GM12878 (cell line): ENCODE measurements around the gene TMEM178A. TPM values are rescaled to one million over a fixed set of nuclear protein-coding genes. Genes with fewer than 3 reads are reported as not detected.

Experiments
- ATAC-seq: fragments of 200-7000 bp; cut with Tn5 transposase; 3 replicates; pipeline ENCODE4 v1.9.1; 2020; ENCODE audit warnings: mild to moderate bottlenecking, moderate library complexity
- BruUV-seq: library from RNA; stranded (reverse); fragments of 400-500 nt; replicated peaks from 2 replicates; lab custom pipeline; 2021; lab: Mats Ljungman, UMichigan
- CTCF ChIA-PET: fragments of 300-600 bp; sonication (Branson Sonifier 250); formaldehyde crosslinking; extraction: SDS; loops from one replicate; lab custom pipeline; 2021; ENCODE audit warnings: inconsistent platforms; lab: Yijun Ruan, JAX
- POLR2A ChIA-PET: fragments of 350-600 bp; formaldehyde crosslinking; extraction: SDS; loops from one replicate; lab custom pipeline; 2021; ENCODE audit warnings: inconsistent platforms; lab: Charles Lee
- RAD21 ChIA-PET: fragments of 300-600 bp; sonication (Branson Sonifier 250); formaldehyde crosslinking; loops from one replicate; lab custom pipeline; 2023; ENCODE audit warnings: antibody characterized with exemption; ENCODE audit not compliant: unreplicated experiment; lab: Charles Lee
- SMC1A ChIA-PET: fragments of 300-600 bp; sonication (Branson Sonifier 250); formaldehyde crosslinking; loops from one replicate; lab custom pipeline; 2023; ENCODE audit not compliant: unreplicated experiment, uncharacterized antibody; lab: Charles Lee
- DNase-seq: peaks from one replicate; pipeline ENCODE4 v3.0.0-alpha.2; 2011; ENCODE audit warnings: low read depth, low spot score
- FAIRE-seq: peaks from 3 replicates; lab custom pipeline; 2011; peaks lifted over from hg19 to GRCh38; lab: Jason Lieb, UNC
- H2AFZ ChIP-seq: 2 replicates; pipeline ENCODE4 v1.6.0; 2011; ENCODE audit warnings: low read depth, low read length, control low read depth; ENCODE audit not compliant: control insufficient read depth
- H3K27ac ChIP-seq: 2 replicates; pipeline ENCODE4 v1.5.1; 2011; ENCODE audit warnings: control low read depth; ENCODE audit not compliant: control insufficient read depth, insufficient read depth
- H3K27me3 ChIP-seq, 2 experiments: replicated peaks in 1 of 2; 2 replicates each; pipeline versions ENCODE4 v1.6.0 to v1.6.1; 2011; ENCODE audit warnings: low read length in 1 of 2; ENCODE audit not compliant: control insufficient read depth in 2 of 2, insufficient read depth in 2 of 2
- H3K36me3 ChIP-seq, 2 experiments: 2 replicates each; pipeline ENCODE4 v1.5.1; 2011; ENCODE audit warnings: low read length in 1 of 2; ENCODE audit not compliant: control insufficient read depth in 2 of 2, insufficient read depth in 2 of 2
- H3K4me1 ChIP-seq: 2 replicates; pipeline ENCODE4 v1.6.1; 2011; ENCODE audit warnings: mild to moderate bottlenecking, low read length, moderate library complexity, mixed read lengths; ENCODE audit not compliant: control insufficient read depth, insufficient read depth
- H3K4me2 ChIP-seq: 2 replicates; pipeline ENCODE4 v1.6.0; 2011; ENCODE audit warnings: control low read depth; ENCODE audit not compliant: control insufficient read depth, insufficient read depth
- H3K4me3 ChIP-seq: fragments of 200-600 bp; sonication (generic); 2 replicates; pipeline ENCODE4 v1.5.1; 2016
- H3K79me2 ChIP-seq: 2 replicates; pipeline ENCODE4 v1.6.0; 2011; ENCODE audit warnings: low read length; ENCODE audit not compliant: control insufficient read depth, insufficient read depth
- H3K9ac ChIP-seq: 2 replicates; pipeline ENCODE4 v1.8.0; 2011; ENCODE audit warnings: low read length, control low read depth, mixed read lengths; ENCODE audit not compliant: control insufficient read depth, insufficient read depth
- H3K9me3 ChIP-seq: replicated peaks from 3 replicates; pipeline ENCODE4 v1.5.1; 2011; ENCODE audit warnings: mild to moderate bottlenecking, low read length; ENCODE audit not compliant: control insufficient read depth, insufficient read depth
- H4K20me1 ChIP-seq: 2 replicates; pipeline ENCODE4 v1.6.0; 2011; ENCODE audit not compliant: control insufficient read depth, insufficient read depth
- CHD1 ChIP-seq: IDR thresholded peaks from 2 replicates; pipeline ENCODE4 v1.6.1; 2012; ENCODE audit warnings: low read depth, low read length, improper control_type of control experiment
- ESRRA ChIP-seq: IDR thresholded peaks from 2 replicates; pipeline ENCODE4 v1.6.1; 2012; ENCODE audit warnings: mild to moderate bottlenecking, low read length, improper control_type of control experiment
- HCFC1 ChIP-seq: fragments of 150-350 bp; IDR thresholded peaks from 2 replicates; pipeline ENCODE4 v1.6.1; 2014; ENCODE audit warnings: low read length
- MEF2B ChIP-seq: fragments of 450-650 bp; IDR thresholded peaks from 2 replicates; pipeline ENCODE4 v1.6.1; 2018; ENCODE audit warnings: mild to moderate bottlenecking, moderate library complexity; ENCODE audit not compliant: partially characterized antibody, poor library complexity, severe bottlenecking
- MYB ChIP-seq: fragments of 150-350 bp; IDR thresholded peaks from 2 replicates; pipeline ENCODE4 v1.6.1; 2014; ENCODE audit warnings: mild to moderate bottlenecking, low read depth, low read length, borderline replicate concordance
- RUNX3 ChIP-seq: IDR thresholded peaks from 2 replicates; pipeline ENCODE4 v1.6.1; 2012; ENCODE audit warnings: low read length, inconsistent platforms
- SMAD5 ChIP-seq: IDR thresholded peaks from 2 replicates; pipeline ENCODE4 v1.6.1; 2016; ENCODE audit warnings: antibody characterized with exemption, low read depth
- TAF1 ChIP-seq: IDR thresholded peaks from 2 replicates; pipeline ENCODE4 v1.6.1; 2011; ENCODE audit warnings: mild to moderate bottlenecking, low read depth, low read length, borderline replicate concordance
- ZNF217 ChIP-seq: fragments of 450-650 bp; IDR thresholded peaks from 2 replicates; pipeline ENCODE4 v1.6.1; 2017; ENCODE audit warnings: antibody characterized with exemption, mild to moderate bottlenecking
- WGBS: methylation state at CpG from one replicate; pipeline ENCODE4 v1.1.6; 2016; ENCODE audit warnings: low lambda C conversion rate; ENCODE audit not compliant: insufficient replicate concordance, insufficient coverage; ENCODE audit errors: missing lambda C conversion rate; 5-methylcytosine and 5-hydroxymethylcytosine counted together
- in situ Hi-C: fragments of 300-500 bp; cut with MboI; formaldehyde crosslinking; loops from 9 replicates; pipeline ENCODE4 v1.14.3; 2018; ENCODE audit warnings: mixed read lengths
- intact Hi-C: fragments of 100-400 bp; cut with micrococcal nuclease; formaldehyde crosslinking; loops from one replicate; pipeline ENCODE4 v1.14.2; 2022; ENCODE audit not compliant: unreplicated experiment
- polyA plus RNA-seq, 11 experiments: library from polyadenylated mRNA; depleted of rRNA in 4 of 11; unstranded in 6 of 11; stranded (reverse) in 5 of 11; fragments of >200 nt; fragmentation: Nextera tagmentation in 4 of 11; fragmentation: Illumina TruSeq in 1 of 11; extraction: Ambion mirVana in 4 of 11; extraction: Trizol in 1 of 11; gene quantifications; 1 replicate in 1 of 11; 2 replicates in 10 of 11; pipeline versions ENCODE4 v1.2.1 to v1.2.3, GENCODE V29; 2011 to 2016; ENCODE audit warnings: inconsistent platforms in 2 of 11, missing spikeins in 2 of 11, low read depth in 1 of 11
- total RNA-seq, 4 experiments: library from RNA; depleted of rRNA in 3 of 4; stranded (reverse); fragments of >200 nt in 3 of 4; fragmentation: Illumina TruSeq in 1 of 4; extraction: Trizol in 1 of 4; gene quantifications; 2 replicates each; pipeline versions ENCODE4 v1.2.1 to v1.2.3, GENCODE V29; 2013 to 2021
- TF ChIP-seq, protein P1 (sequence below): fragments of 450-650 bp; conservative IDR thresholded peaks from 2 replicates; pipeline ENCODE4 v1.6.1; 2017; ENCODE audit warnings: mild to moderate bottlenecking, moderate library complexity

TMEM178A gene
- total and polyA plus RNA-seq, 10 of the 15 experiments (the other 5 are each of a cell fraction or from before 2014, with no cell fraction given): not detected

DNA sequence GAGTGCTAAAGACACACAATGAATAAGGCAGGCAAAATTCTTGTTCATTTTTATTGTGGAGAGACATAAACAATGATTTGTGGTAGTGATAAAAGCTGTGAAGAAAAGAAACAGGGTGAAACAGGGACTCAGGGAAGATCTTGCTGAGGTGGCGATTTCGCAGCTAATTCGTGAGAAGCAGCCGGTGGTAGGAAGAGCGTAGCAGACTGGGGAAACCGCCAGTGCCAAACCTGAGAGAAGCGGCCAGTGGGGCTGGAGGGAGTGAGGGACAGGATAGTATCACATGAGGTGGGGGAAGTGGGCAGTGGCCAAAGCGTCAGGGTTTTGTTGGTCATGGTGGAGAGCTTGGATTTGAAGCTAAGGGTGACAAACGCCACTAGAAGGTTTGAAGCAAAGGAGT, 42.3 kb downstream of the TMEM178A start:
- ChIA-PET SMC1A (no interaction called here), RAD21 (no interaction called here), POLR2A (no interaction called here), CTCF (no interaction called here)
- no peaks in the 10 kb centered on the region for H4K20me1 ChIP-seq
- H3K4me2 ChIP-seq: no peak overlapping the region
- H3K27me3 ChIP-seq: no peaks in the 10 kb centered on the region
- in situ Hi-C loops: no loop called here
- no peak for FAIRE-seq
- H3K4me3 ChIP-seq: no peak overlapping the region
- H3K9me3 ChIP-seq: no peaks in the 10 kb centered on the region
- H3K36me3 ChIP-seq: no peaks in the 10 kb centered on the region
- TF ChIP-seq RUNX3: no peak
- TF ChIP-seq HCFC1: no peak
- TF ChIP-seq MEF2B: no peak
- no peak for TF ChIP-seq ZNF217
- no peak for TF ChIP-seq ESRRA
- TF ChIP-seq MYB: no peak
- H2AFZ ChIP-seq: no peak overlapping the region
- H3K4me1 ChIP-seq: no peaks in the 10 kb centered on the region
- BruUV-seq: no TSS peak
- no peak overlapping the region for H3K27ac ChIP-seq
- no peaks in the 10 kb centered on the region for H3K79me2 ChIP-seq
- WGBS: 74% methylated on average over 9 of the region's 9 CpGs
- H3K9ac ChIP-seq: no peak overlapping the region
- intact Hi-C loops: no loop called here
- DNase-seq: no peak
- ATAC-seq: no peak

DNA sequence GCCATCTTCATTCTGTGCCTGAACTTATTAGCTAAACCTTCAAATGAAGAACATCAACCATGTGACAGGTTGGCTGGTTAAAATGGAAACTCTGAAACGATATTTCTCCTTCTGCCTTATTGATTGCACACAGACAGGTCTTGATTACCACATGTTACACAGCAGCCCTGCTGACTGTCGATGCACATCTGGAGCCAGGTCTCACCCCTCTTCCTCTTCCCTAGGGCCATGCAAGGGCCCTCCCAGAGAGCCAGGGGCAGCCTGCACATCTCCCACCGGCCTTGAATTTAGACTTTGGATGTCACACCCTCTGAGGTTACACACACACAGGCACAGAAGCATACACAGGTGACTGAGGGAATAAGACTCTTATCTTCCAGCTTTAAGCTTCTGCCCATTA, 45.1 kb downstream of the TMEM178A start:
- H3K36me3 ChIP-seq: no peaks in the 10 kb centered on the region
- ATAC-seq (no peak), FAIRE-seq (no peak), DNase-seq (no peak)
- 17% methylated on average over 3 of the region's 3 CpGs for WGBS
- ChIA-PET RAD21 (no interaction called here), POLR2A (no interaction called here), CTCF (no interaction called here), SMC1A (interaction anchor here (1.6 kb wide), 1 partner anchor 333 kb away, joined by 5 read pairs; no protein-coding TSS in a partner anchor)
- H3K4me2 ChIP-seq: no peak overlapping the region
- no peaks in the 10 kb centered on the region for H3K27me3 ChIP-seq
- no peak overlapping the region for H3K9ac ChIP-seq
- TF ChIP-seq TAF1 (no peak), SMAD5 (no peak), CHD1 (no peak)
- TF ChIP-seq, protein P1, sequence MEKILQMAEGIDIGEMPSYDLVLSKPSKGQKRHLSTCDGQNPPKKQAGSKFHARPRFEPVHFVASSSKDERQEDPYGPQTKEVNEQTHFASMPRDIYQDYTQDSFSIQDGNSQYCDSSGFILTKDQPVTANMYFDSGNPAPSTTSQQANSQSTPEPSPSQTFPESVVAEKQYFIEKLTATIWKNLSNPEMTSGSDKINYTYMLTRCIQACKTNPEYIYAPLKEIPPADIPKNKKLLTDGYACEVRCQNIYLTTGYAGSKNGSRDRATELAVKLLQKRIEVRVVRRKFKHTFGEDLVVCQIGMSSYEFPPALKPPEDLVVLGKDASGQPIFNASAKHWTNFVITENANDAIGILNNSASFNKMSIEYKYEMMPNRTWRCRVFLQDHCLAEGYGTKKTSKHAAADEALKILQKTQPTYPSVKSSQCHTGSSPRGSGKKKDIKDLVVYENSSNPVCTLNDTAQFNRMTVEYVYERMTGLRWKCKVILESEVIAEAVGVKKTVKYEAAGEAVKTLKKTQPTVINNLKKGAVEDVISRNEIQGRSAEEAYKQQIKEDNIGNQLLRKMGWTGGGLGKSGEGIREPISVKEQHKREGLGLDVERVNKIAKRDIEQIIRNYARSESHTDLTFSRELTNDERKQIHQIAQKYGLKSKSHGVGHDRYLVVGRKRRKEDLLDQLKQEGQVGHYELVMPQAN: no peak
- no peaks in the 10 kb centered on the region for H3K4me1 ChIP-seq
- H3K79me2 ChIP-seq: no peaks in the 10 kb centered on the region
- no peaks in the 10 kb centered on the region for H4K20me1 ChIP-seq
- H2AFZ ChIP-seq: no peak overlapping the region
- intact Hi-C loops (no loop called here), in situ Hi-C loops (no loop called here)
- no TSS peak for BruUV-seq
- H3K27ac ChIP-seq: no peak overlapping the region
- no peaks in the 10 kb centered on the region for H3K9me3 ChIP-seq
- H3K4me3 ChIP-seq: no peak overlapping the region
